MM.1S (cell line): ENCODE data around the gene TBRG4.

Source experiments
- DNase-seq: peaks from one replicate; pipeline ENCODE4 v3.0.0-alpha.2; 2015
- H2AFZ ChIP-seq: fragments of 300-600 bp; sonication (generic); 2 replicates; pipeline ENCODE4 v1.6.0; 2016; ENCODE audit warnings: antibody characterized with exemption, low read length
- H3F3A ChIP-seq: fragments of 300-600 bp; sonication (generic); 2 replicates; pipeline ENCODE4 v1.6.1; 2016; ENCODE audit warnings: mild to moderate bottlenecking, antibody characterized with exemption, low read length, moderate library complexity, mixed read lengths; ENCODE audit not compliant: insufficient read depth
- H3K27ac ChIP-seq: fragments of 300-600 bp; sonication (generic); 2 replicates; pipeline ENCODE4 v1.5.1; 2016; ENCODE audit warnings: mild to moderate bottlenecking, low read length
- H3K27me3 ChIP-seq: fragments of 300-600 bp; sonication (generic); replicated peaks from 2 replicates; pipeline ENCODE4 v1.6.0; 2016; ENCODE audit warnings: low read length; ENCODE audit not compliant: insufficient read depth
- H3K36me3 ChIP-seq: fragments of 300-600 bp; sonication (generic); replicated peaks from 2 replicates; pipeline ENCODE4 v1.6.1; 2016; ENCODE audit warnings: mild to moderate bottlenecking, low read length, mixed read lengths; ENCODE audit not compliant: insufficient read depth
- H3K4me1 ChIP-seq: fragments of 300-600 bp; sonication (generic); 2 replicates; pipeline ENCODE4 v1.6.1; 2016; ENCODE audit warnings: low read length, mixed read lengths
- H3K4me2 ChIP-seq: fragments of 300-600 bp; sonication (generic); 2 replicates; pipeline ENCODE4 v1.6.0; 2016; ENCODE audit warnings: low read depth, low read length
- H3K4me3 ChIP-seq: fragments of 300-600 bp; sonication (generic); 2 replicates; pipeline ENCODE4 v1.5.1; 2016; ENCODE audit warnings: low read length, mixed read lengths
- H3K79me2 ChIP-seq: fragments of 300-600 bp; sonication (generic); 2 replicates; pipeline ENCODE4 v1.6.1; 2016; ENCODE audit warnings: mixed run types, low read length, mixed read lengths
- H3K9ac ChIP-seq: fragments of 300-600 bp; sonication (generic); 2 replicates; pipeline ENCODE4 v1.6.1; 2016; ENCODE audit warnings: low read length, mixed read lengths
- H3K9me2 ChIP-seq: fragments of 300-600 bp; sonication (generic); replicated peaks from 2 replicates; pipeline ENCODE4 v1.6.1; 2016; ENCODE audit warnings: mild to moderate bottlenecking, low read length, mixed read lengths; ENCODE audit not compliant: insufficient read depth
- H3K9me3 ChIP-seq: fragments of 300-600 bp; sonication (generic); replicated peaks from 2 replicates; pipeline ENCODE4 v1.6.1; 2016; ENCODE audit warnings: mild to moderate bottlenecking, low read length, mixed read lengths; ENCODE audit not compliant: insufficient read depth
- H4K20me1 ChIP-seq: fragments of 300-600 bp; sonication (generic); 2 replicates; pipeline ENCODE4 v1.6.1; 2016; ENCODE audit warnings: mild to moderate bottlenecking, low read length, moderate library complexity, mixed read lengths; ENCODE audit not compliant: insufficient read depth
- EZH2 ChIP-seq: fragments of 300-600 bp; sonication (generic); optimal IDR thresholded peaks from 2 replicates; pipeline ENCODE3; 2017; ENCODE audit warnings: low read depth, mild to moderate bottlenecking, antibody characterized with exemption, low read length, mixed read lengths
- EZH2phosphoT487 ChIP-seq: fragments of 300-600 bp; sonication (generic); IDR thresholded peaks from 2 replicates; pipeline ENCODE4 v1.6.1; 2018; ENCODE audit warnings: antibody characterized with exemption, low read length
- TF ChIP-seq, protein P1 (sequence below): fragments of 300-600 bp; sonication (generic); IDR thresholded peaks from 2 replicates; pipeline ENCODE4 v1.5.1; 2016; ENCODE audit warnings: antibody characterized with exemption, low read length, mixed read lengths

TBRG4 gene

GRCh38 chr7:45157286-45157652 is 45.8 kb upstream of the TBRG4 start:
- no peaks in the 10 kb centered on the region for H3F3A ChIP-seq
- H3K27ac ChIP-seq = no peak overlapping the region
- no peaks in the 10 kb centered on the region for H3K36me3 ChIP-seq
- no peak overlapping the region for H3K4me3 ChIP-seq
- H4K20me1 ChIP-seq = no peaks in the 10 kb centered on the region
- H3K79me2 ChIP-seq = no peaks in the 10 kb centered on the region
- no peak for DNase-seq
- no peak overlapping the region for H2AFZ ChIP-seq
- TF ChIP-seq EZH2 (no peak), EZH2phosphoT487 (no peak)
- TF ChIP-seq, protein P1, sequence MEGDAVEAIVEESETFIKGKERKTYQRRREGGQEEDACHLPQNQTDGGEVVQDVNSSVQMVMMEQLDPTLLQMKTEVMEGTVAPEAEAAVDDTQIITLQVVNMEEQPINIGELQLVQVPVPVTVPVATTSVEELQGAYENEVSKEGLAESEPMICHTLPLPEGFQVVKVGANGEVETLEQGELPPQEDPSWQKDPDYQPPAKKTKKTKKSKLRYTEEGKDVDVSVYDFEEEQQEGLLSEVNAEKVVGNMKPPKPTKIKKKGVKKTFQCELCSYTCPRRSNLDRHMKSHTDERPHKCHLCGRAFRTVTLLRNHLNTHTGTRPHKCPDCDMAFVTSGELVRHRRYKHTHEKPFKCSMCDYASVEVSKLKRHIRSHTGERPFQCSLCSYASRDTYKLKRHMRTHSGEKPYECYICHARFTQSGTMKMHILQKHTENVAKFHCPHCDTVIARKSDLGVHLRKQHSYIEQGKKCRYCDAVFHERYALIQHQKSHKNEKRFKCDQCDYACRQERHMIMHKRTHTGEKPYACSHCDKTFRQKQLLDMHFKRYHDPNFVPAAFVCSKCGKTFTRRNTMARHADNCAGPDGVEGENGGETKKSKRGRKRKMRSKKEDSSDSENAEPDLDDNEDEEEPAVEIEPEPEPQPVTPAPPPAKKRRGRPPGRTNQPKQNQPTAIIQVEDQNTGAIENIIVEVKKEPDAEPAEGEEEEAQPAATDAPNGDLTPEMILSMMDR = no peak
- H3K9me3 ChIP-seq = no peaks in the 10 kb centered on the region
- no peak overlapping the region for H3K9ac ChIP-seq
- H3K4me1 ChIP-seq = no peaks in the 10 kb centered on the region
- no peaks in the 10 kb centered on the region for H3K9me2 ChIP-seq
- no peak overlapping the region for H3K4me2 ChIP-seq
- no peaks in the 10 kb centered on the region for H3K27me3 ChIP-seq

GRCh38 chr7:45156516-45157272 is 45.2 kb upstream of the TBRG4 start:
- Histone ChIP-seq H3K9me3 (no peaks in the 10 kb centered on the region), H3K4me3 (no peak overlapping the region), H3K9me2 (no peaks in the 10 kb centered on the region), H4K20me1 (no peaks in the 10 kb centered on the region), H3F3A (no peaks in the 10 kb centered on the region), H3K27ac (no peak overlapping the region), H3K4me1 (no peaks in the 10 kb centered on the region), H3K4me2 (no peak overlapping the region), H3K9ac (no peak overlapping the region), H3K79me2 (no peaks in the 10 kb centered on the region), H3K27me3 (no peaks in the 10 kb centered on the region), H3K36me3 (no peaks in the 10 kb centered on the region), H2AFZ (no peak overlapping the region)
- no peak for DNase-seq
- TF ChIP-seq EZH2phosphoT487 = no peak
- TF ChIP-seq, protein P1 = no peak
- TF ChIP-seq EZH2 = no peak

GRCh38 chr7:45155941-45156340 is 44.4 kb upstream of the TBRG4 start:
- DNase-seq = no peak
- H4K20me1 ChIP-seq = no peaks in the 10 kb centered on the region
- no peaks in the 10 kb centered on the region for H3K4me1 ChIP-seq
- no peak overlapping the region for H3K9ac ChIP-seq
- H3K36me3 ChIP-seq = no peaks in the 10 kb centered on the region
- H3K9me2 ChIP-seq = no peaks in the 10 kb centered on the region
- H3F3A ChIP-seq = no peaks in the 10 kb centered on the region
- H3K9me3 ChIP-seq = no peaks in the 10 kb centered on the region
- H3K27me3 ChIP-seq = no peaks in the 10 kb centered on the region
- no peak for TF ChIP-seq EZH2
- TF ChIP-seq EZH2phosphoT487 = no peak
- TF ChIP-seq, protein P1 = no peak
- no peaks in the 10 kb centered on the region for H3K79me2 ChIP-seq
- H3K27ac ChIP-seq = no peak overlapping the region
- H3K4me2 ChIP-seq = no peak overlapping the region
- H3K4me3 ChIP-seq = no peak overlapping the region
- no peak overlapping the region for H2AFZ ChIP-seq
